Choroid plexus epithelial cell (primary cell): ENCODE results near the gene ZNF844.

ENCODE experiments used
- DNase-seq: peaks from one replicate; pipeline ENCODE4 v3.0.0-alpha.2; 2010; ENCODE audit warnings: low read depth
- H3K4me3 ChIP-seq: 2 replicates; pipeline ENCODE4 v1.5.1; 2011; ENCODE audit warnings: low read depth, mild to moderate bottlenecking, control low read depth, low read length, moderate library complexity
- TF ChIP-seq, protein P1 (sequence below): conservative IDR thresholded peaks from 2 replicates; pipeline ENCODE4 v1.5.1; 2011; ENCODE audit warnings: low read depth, mild to moderate bottlenecking, control low read depth, inconsistent platforms, low read length, moderate library complexity

ZNF844 gene

DNA sequence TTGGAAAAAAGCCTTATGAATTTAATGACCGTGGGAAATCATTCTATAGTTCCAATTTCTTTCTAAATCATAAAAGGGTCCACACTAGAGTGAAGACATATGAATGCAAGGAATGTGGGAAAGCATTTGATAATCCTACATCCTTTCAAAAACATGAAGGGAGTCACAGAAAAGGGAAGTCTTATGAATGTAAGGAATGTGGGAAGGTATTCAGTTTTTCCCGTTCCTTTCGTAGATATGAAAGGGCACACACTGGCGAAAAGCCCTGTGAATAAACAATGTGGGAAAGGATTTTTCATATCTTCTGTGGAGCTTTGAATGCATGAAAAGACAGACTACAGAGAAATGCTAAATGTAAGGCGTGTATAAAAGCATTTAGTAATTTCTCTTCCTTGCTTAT, 48.6 kb downstream of the ZNF844 start:
- DNase-seq: no peak
- TF ChIP-seq, protein P1, sequence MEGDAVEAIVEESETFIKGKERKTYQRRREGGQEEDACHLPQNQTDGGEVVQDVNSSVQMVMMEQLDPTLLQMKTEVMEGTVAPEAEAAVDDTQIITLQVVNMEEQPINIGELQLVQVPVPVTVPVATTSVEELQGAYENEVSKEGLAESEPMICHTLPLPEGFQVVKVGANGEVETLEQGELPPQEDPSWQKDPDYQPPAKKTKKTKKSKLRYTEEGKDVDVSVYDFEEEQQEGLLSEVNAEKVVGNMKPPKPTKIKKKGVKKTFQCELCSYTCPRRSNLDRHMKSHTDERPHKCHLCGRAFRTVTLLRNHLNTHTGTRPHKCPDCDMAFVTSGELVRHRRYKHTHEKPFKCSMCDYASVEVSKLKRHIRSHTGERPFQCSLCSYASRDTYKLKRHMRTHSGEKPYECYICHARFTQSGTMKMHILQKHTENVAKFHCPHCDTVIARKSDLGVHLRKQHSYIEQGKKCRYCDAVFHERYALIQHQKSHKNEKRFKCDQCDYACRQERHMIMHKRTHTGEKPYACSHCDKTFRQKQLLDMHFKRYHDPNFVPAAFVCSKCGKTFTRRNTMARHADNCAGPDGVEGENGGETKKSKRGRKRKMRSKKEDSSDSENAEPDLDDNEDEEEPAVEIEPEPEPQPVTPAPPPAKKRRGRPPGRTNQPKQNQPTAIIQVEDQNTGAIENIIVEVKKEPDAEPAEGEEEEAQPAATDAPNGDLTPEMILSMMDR: no peak

DNA sequence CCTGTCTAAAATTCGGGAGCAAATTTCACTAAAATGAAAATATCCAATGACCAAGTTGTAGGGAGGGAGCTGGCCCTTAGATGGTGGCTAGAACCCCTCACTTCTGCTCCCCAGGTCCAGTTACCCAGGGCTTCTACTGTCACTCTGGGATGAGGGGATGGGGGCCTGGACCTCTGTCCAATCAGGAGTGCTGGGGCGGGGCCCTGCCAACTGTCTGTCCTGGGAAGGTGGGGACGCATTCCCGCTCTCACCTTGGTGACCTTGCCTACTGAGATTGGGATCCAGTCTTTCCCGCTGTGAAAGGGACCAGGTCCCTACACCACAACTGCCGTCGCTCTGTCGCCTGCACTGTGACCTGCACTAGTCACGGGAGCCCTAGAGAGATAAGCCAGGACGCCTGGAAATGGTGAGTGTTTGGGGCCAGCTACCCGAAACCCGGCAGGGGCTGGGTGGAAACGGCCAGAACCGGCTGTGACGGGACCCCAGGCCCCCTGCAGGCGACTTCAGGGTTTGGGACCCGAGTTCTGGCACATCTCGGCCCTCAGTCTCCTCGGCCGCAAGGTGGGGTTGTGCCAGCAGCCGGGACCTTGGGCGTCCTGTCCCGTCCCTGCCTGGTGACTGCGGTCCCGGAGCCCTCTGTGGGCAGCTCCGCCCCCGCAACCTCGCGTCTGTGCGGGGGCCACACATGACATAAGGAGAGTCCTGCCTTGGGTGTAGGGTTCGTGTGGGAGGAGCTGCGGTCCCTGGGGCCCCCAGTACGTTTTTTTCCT, 52.9 kb downstream of the ZNF844 start:
- DNase-seq: no peak
- H3K4me3 ChIP-seq: no peak overlapping the region
- TF ChIP-seq, protein P1: no peak

More for the DNA sequence above, 48.6 kb downstream of the ZNF844 start:
- no peak overlapping the region for H3K4me3 ChIP-seq

DNA sequence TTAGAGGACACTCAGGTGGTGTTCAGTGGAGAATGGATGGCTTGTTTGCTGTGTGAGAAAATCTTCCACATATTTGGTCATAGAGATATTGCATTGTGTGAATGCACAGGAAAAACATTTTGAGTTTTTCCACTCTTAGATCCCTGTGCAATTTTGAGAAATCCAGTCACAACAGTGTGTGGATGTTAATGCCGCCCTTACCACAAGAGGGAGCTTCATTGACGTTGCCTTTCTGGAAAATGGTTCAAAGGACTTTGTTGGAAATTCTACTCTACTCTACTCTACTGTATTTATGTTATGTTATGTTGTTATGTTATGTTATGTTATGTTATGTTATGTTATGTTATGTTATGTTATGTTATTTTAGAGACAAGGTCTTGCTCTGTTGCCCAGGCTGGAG, 62.2 kb downstream of the ZNF844 start:
- DNase-seq: peak; percentile 26
- TF ChIP-seq, protein P1: peak; percentile 55
- no peak overlapping the region for H3K4me3 ChIP-seq
